Retinal pigment epithelial cell (primary cell): ENCODE measurements around the gene CSH2.

Experiments
- DNase-seq: peaks from one replicate; pipeline ENCODE4 v3.0.0-alpha.2; 2010; ENCODE audit warnings: low read depth
- H3K4me3 ChIP-seq: 2 replicates; pipeline ENCODE4 v1.5.1; 2011; ENCODE audit warnings: mild to moderate bottlenecking, low read length, control low read depth, moderate library complexity
- CTCF ChIP-seq: conservative IDR thresholded peaks from 2 replicates; pipeline ENCODE4 v1.5.1; 2011; ENCODE audit warnings: low read depth, low read length, control low read depth, inconsistent platforms

Gene CSH2

GRCh38 chr17:63832455-63832854 lies 41.0 kb downstream of the CSH2 start:
- TF ChIP-seq CTCF, result no peak
- H3K4me3 ChIP-seq, result no peak overlapping the region
- no peak for DNase-seq

GRCh38 chr17:63832014-63832413 lies 41.5 kb downstream of the CSH2 start:
- TF ChIP-seq CTCF, result no peak
- no peak for DNase-seq
- H3K4me3 ChIP-seq, result no peak overlapping the region

GRCh38 chr17:63831505-63831904 lies 42.0 kb downstream of the CSH2 start:
- no peak overlapping the region for H3K4me3 ChIP-seq
- DNase-seq, result no peak
- no peak for TF ChIP-seq CTCF

- TF ChIP-seq CTCF, result no peak
- H3K4me3 ChIP-seq, result no peak overlapping the region
- DNase-seq, result no peak
These were observed 42.5 kb downstream of the CSH2 start for GRCh38 chr17:63830904-63831491.

GRCh38 chr17:63830278-63830677 lies 43.2 kb downstream of the CSH2 start:
- no peak for TF ChIP-seq CTCF
- DNase-seq, result no peak
- no peak overlapping the region for H3K4me3 ChIP-seq

GRCh38 chr17:63828936-63829335 lies 44.5 kb downstream of the CSH2 start:
- H3K4me3 ChIP-seq, result peak overlapping the region; percentile 96
- DNase-seq, result no peak
- no peak for TF ChIP-seq CTCF

- TF ChIP-seq CTCF, result peak; percentile 6
- no peak for DNase-seq
- H3K4me3 ChIP-seq, result peak overlapping the region; percentile 96
These were observed 45.7 kb downstream of the CSH2 start for GRCh38 chr17:63827801-63828221.
